Gastrocnemius medialis (tissue), 4 donors: Measurements from ENCODE around the gene RXFP4.

Experiments
- CTCF ChIP-seq, 5 experiments: fragments of 450-650 bp in 3 of 5; fragments of 200-600 bp in 2 of 5; sonication (generic) in 2 of 5; IDR thresholded peaks in 4 of 5; conservative IDR thresholded peaks in 1 of 5; 1 replicate in 4 of 5; 2 replicates in 1 of 5; pipeline ENCODE4 v1.5.1; 2016 to 2019; ENCODE audit warnings: antibody characterized with exemption in 5 of 5, mild to moderate bottlenecking in 3 of 5, moderate library complexity in 3 of 5
- POLR2A ChIP-seq, 2 donors: fragments of 450-650 bp; IDR thresholded peaks; one replicate each; pipeline ENCODE4 v1.6.1; 2017; ENCODE audit warnings: antibody characterized with exemption in 2 of 2, mild to moderate bottlenecking in 2 of 2, moderate library complexity in 2 of 2

GRCh38 chr1:155950829-155951228 lies 9.4 kb downstream of the RXFP4 start:
- TF ChIP-seq CTCF (IDR thresholded peaks at IDR 0.05 in 4 of 5, conservative IDR thresholded peaks at IDR 0.05 in 1 of 5) = no peak
- TF ChIP-seq POLR2A (IDR thresholded peaks at IDR 0.05) = no peak
